A549 treated with RU486 at 1 μM for 4 hours (cell line): Measurements from ENCODE around the gene CSNK1E. TPM values are rescaled to one million over a fixed set of nuclear protein-coding genes. Genes with fewer than 3 reads are reported as not detected.

Experiments
- total RNA-seq: library from RNA; stranded (reverse); fragments of 200-300 nt; extraction: Qiagen RNA extraction; gene quantifications from 5 replicates; pipeline ENCODE4 v1.2.3, GENCODE V29; 2022; ENCODE audit warnings: low read depth

The CSNK1E gene
- total RNA-seq, result 81.1 to 103 TPM (median 94.0 TPM) in 5 replicates

DNA sequence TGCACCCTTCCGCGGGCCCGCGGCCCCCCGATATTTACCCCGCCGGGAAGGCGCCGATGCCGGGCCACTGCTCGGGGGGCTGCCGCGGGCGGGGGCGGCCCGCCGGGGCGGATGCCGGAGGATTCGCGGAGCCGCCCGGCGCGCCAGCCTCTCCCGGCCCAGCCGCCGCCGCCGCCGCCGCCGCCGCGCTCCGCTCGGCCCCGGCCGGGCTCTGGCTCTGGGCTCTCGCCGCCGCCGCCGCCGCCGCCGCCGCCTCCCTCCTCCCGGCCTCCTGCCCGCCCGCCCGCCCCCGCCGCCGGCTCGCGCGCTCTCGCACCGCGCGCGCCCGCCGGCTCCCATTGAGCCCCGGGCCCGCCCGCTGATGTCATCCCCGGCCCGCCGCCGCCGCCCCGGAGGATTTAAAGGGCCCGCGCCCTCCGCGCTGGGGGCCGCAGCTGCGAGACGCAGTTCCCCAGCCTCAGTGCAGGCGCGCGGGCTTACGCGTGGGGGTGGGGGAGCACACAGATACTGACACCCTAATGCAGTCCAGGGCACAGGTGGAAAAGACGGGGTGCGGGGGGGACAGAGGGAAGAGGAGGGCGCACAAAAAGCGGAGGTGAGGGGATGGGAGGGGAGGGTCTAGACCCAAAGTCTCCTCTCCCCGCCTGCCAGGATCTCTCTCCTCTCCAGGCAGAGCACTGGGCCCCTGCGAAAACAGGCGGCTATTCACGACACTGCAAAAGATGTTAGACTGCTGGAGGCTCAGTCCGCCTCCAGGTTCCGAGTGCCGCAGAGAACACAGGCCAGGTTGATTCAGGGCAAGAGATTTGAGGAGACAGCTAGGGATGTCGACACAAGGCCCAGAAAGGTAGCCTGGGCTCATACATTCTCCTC is at the start of gene CSNK1E:
CSNK1E (minus strand) TSS at position 312 of the 873 bp plus-strand sequence. CDS start 3,276 bp downstream, outside the sequence.

DNA sequence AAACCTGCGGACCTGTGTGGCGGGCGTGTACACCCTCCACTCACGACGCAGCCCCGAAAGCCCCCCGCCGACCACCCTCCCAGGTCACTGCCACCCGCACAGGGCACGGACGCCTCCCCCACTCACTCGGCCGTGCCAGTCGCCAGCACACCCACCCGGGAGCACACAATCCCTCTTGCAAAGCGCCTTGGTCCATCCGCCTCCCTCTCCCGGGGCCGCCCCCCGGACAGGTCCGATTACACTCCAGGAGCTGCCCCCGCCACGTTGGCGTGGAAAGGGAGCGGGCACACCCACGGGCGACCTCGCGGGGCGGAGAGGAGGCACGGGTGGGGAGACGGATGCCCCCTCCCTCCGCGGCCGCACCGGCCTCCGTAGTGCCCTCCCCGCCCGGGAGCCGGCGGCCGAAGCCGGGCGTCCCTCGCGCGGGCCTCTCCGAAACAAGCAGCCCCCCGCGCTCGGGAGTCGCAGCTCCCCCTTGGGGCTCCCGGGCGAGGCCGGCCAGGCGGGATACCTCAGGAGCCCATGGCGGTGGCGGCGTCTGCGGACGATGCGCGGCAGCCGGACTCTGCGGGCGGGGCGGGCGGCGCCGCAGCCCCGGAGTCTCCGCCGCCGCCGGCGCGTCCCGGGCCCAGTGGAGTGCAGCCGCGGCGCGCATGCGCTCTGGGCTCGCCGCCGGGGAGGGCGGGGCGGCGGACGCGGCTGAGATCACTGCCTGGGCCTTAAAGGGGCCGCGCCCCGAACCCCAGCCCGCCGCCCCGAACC is 44.7 kb downstream of the CSNK1E start, which contains the start of gene TMEM184B:
TMEM184B (minus strand) TSS at position 638 of the 762 bp plus-strand sequence. CDS start 25,049 bp downstream, outside the sequence.

Other genes with a start within 250 kb of the CSNK1E start
- not detected in 5 replicates for gene SLC16A8, start 233.2 kb downstream of the CSNK1E start, total RNA-seq
- gene BAIAP2L2, start 206.7 kb downstream of the CSNK1E start, total RNA-seq, result 3.2 to 4.9 TPM (median 4.4 TPM) in 5 replicates
- 2.4 to 3.7 TPM (median 2.8 TPM) in 5 replicates for gene PLA2G6, start 135.6 kb downstream of the CSNK1E start, total RNA-seq
- 13.7 to 18.9 TPM (median 15.8 TPM) in 5 replicates for gene MAFF, start 115.4 kb downstream of the CSNK1E start, total RNA-seq
- gene TMEM184B, start 44.4 kb downstream of the CSNK1E start, total RNA-seq, result 33.1 to 49.3 TPM (median 43.6 TPM) in 5 replicates
- 0.09 to 0.16 TPM (median 0.13 TPM) in 5 replicates for gene KCNJ4, start 137.8 kb upstream of the CSNK1E start, total RNA-seq
- 18.6 to 19.9 TPM (median 19.6 TPM) in 5 replicates for gene KDELR3, start 150.7 kb upstream of the CSNK1E start, total RNA-seq
- 70.5 to 93.1 TPM (median 89.9 TPM) in 5 replicates for gene DDX17, start 188.9 kb upstream of the CSNK1E start, total RNA-seq